K562 (cell line): ENCODE results near the gene ELK1. TPM values are rescaled to one million over a fixed set of nuclear protein-coding genes. Genes with fewer than 3 reads are reported as not detected.

Experiments
- CEBPB ChIP-seq: fragments of 450-650 bp; IDR thresholded peaks from 2 replicates; pipeline ENCODE4 v1.6.1; 2016; ENCODE audit warnings: missing genetic modification characterization, missing compliant biosample characterization
- CHD2 ChIP-seq: IDR thresholded peaks from 2 replicates; pipeline ENCODE4 v1.6.1; 2011; ENCODE audit warnings: low read depth, low read length
- CXXC5 ChIP-seq: fragments of 250-450 bp; sonication (Bioruptor Pico); IDR thresholded peaks from 2 replicates; pipeline ENCODE4 v1.8.0; 2022; ENCODE audit warnings: inconsistent platforms, mild to moderate bottlenecking, moderate library complexity
- GABPA ChIP-seq: fragments of 200-800 bp; sonication (Bioruptor generic); conservative IDR thresholded peaks from 2 replicates; pipeline ENCODE4 v1.6.1; 2016; ENCODE audit warnings: low read depth, missing genetic modification characterization, missing compliant biosample characterization
- GTF2F1 ChIP-seq: IDR thresholded peaks from 2 replicates; pipeline ENCODE4 v1.6.1; 2011; ENCODE audit warnings: low read depth, low read length, improper control_type of control experiment
- HES1 ChIP-seq: fragments of 450-650 bp; IDR thresholded peaks from 2 replicates; pipeline ENCODE4 v1.6.1; 2016; ENCODE audit warnings: low read depth, mild to moderate bottlenecking, moderate library complexity
- MEF2A ChIP-seq: IDR thresholded peaks from 2 replicates; pipeline ENCODE4 v1.6.1; 2011; ENCODE audit warnings: low read depth, mild to moderate bottlenecking, low read length, moderate library complexity; ENCODE audit not compliant: control insufficient read depth
- MYC ChIP-seq, 2 experiments: fragments of 250-450 bp in 1 of 2; sonication (Bioruptor Pico) in 1 of 2; IDR thresholded peaks; 2 replicates each; pipeline versions ENCODE4 v1.5.1 to v1.6.1; 2012 to 2021; ENCODE audit warnings: low read depth in 2 of 2, borderline replicate concordance in 1 of 2, improper control_type of control experiment in 1 of 2, low read length in 1 of 2, mild to moderate bottlenecking in 1 of 2, moderate library complexity in 1 of 2
- NBN ChIP-seq: fragments of 450-650 bp; IDR thresholded peaks from 2 replicates; pipeline ENCODE4 v1.6.1; 2016; ENCODE audit warnings: low read depth, mild to moderate bottlenecking
- NEUROD1 ChIP-seq: fragments of 150-350 bp; IDR thresholded peaks from 2 replicates; pipeline ENCODE4 v1.6.1; 2014; ENCODE audit warnings: borderline replicate concordance, low read length, low read depth; ENCODE audit not compliant: partially characterized antibody
- POLR2H ChIP-seq: IDR thresholded peaks from 2 replicates; pipeline ENCODE4 v1.6.1; 2016; ENCODE audit warnings: missing genetic modification characterization, low read depth, mild to moderate bottlenecking, control low read depth, missing compliant biosample characterization, moderate library complexity
- RBBP5 ChIP-seq: fragments of 200-600 bp; sonication (generic); IDR thresholded peaks from 2 replicates; pipeline ENCODE4 v1.6.1; 2012; ENCODE audit warnings: borderline replicate concordance, mild to moderate bottlenecking, low read length, control low read depth, inconsistent platforms; ENCODE audit not compliant: insufficient read depth, poor library complexity, severe bottlenecking
- SP2 ChIP-seq: IDR thresholded peaks from 2 replicates; pipeline ENCODE4 v1.6.1; 2011; ENCODE audit warnings: mild to moderate bottlenecking, low read depth, low read length, moderate library complexity; ENCODE audit not compliant: poor library complexity, severe bottlenecking; ENCODE audit errors: extremely low read depth
- TAF1 ChIP-seq: IDR thresholded peaks from 2 replicates; pipeline ENCODE4 v1.6.1; 2011; ENCODE audit warnings: mild to moderate bottlenecking, low read length, moderate library complexity; ENCODE audit not compliant: insufficient read depth, control insufficient read depth, severe bottlenecking; ENCODE audit errors: extremely low read depth
- TCF7L2 ChIP-seq: fragments of 150-350 bp; IDR thresholded peaks from 2 replicates; pipeline ENCODE4 v1.6.1; 2016; ENCODE audit warnings: low read depth, mild to moderate bottlenecking, low read length, moderate library complexity
- TEAD1 ChIP-seq, 2 experiments: fragments of 450-650 bp in 1 of 2; sonication (generic) in 1 of 2; formaldehyde crosslinking; IDR thresholded peaks; 2 replicates each; pipeline versions ENCODE4 v1.4.0 to v1.8.0; 2020 to 2022; ENCODE audit warnings: mild to moderate bottlenecking in 2 of 2, missing genetic modification reagents in 1 of 2
- TOE1 ChIP-seq, 2 experiments: fragments of 450-650 bp in 1 of 2; sonication (generic) in 1 of 2; formaldehyde crosslinking in 1 of 2; IDR thresholded peaks; 2 replicates each; pipeline versions ENCODE4 v1.7.1 to v1.8.0; 2016 to 2022; ENCODE audit warnings: borderline replicate concordance in 2 of 2, mild to moderate bottlenecking in 2 of 2, antibody characterized with exemption in 1 of 2, inconsistent platforms in 1 of 2, low read depth in 1 of 2, missing genetic modification reagents in 1 of 2, moderate library complexity in 1 of 2
- ZNF324 ChIP-seq: fragments of 250-450 bp; sonication (Bioruptor Pico); IDR thresholded peaks from 2 replicates; pipeline ENCODE4 v1.4.0; 2020; ENCODE audit warnings: mild to moderate bottlenecking
- ZNF347 ChIP-seq: fragments of 450-650 bp; formaldehyde crosslinking; IDR thresholded peaks from 2 replicates; pipeline ENCODE4 v1.4.0; 2020; ENCODE audit warnings: low read depth, mild to moderate bottlenecking, moderate library complexity
- polyA plus RNA-seq, 8 experiments: library from polyadenylated mRNA; depleted of rRNA in 4 of 8; stranded (reverse) in 5 of 8; unstranded in 3 of 8; fragments of >200 nt; fragmentation: Nextera tagmentation in 2 of 8; fragmentation: Illumina TruSeq in 1 of 8; extraction: Ambion mirVana in 2 of 8; extraction: Trizol in 1 of 8; gene quantifications; 2 replicates each; pipeline versions ENCODE4 v1.2.1 to v1.2.3, GENCODE V29; 2011 to 2014; ENCODE audit warnings: inconsistent platforms in 1 of 8, missing spikeins in 1 of 8
- total RNA-seq, 7 experiments: library from RNA; depleted of rRNA in 6 of 7; stranded (reverse); fragments of >200 nt in 6 of 7; fragmentation: Illumina TruSeq in 2 of 7; extraction: Trizol in 2 of 7; gene quantifications; 2 replicates each; pipeline versions ENCODE4 v1.2.1 to v1.2.3, GENCODE V29; 2011 to 2021; ENCODE audit warnings: low replicate concordance in 1 of 7
- TF ChIP-seq, protein P1 (sequence below): IDR thresholded peaks from 2 replicates; pipeline ENCODE4 v1.6.1; 2014; ENCODE audit warnings: antibody characterized with exemption
- TF ChIP-seq, protein P2 (sequence below), 2 experiments: fragments of 450-650 bp; conservative IDR thresholded peaks; 2 replicates each; pipeline ENCODE4 v1.6.1; 2017; ENCODE audit warnings: mild to moderate bottlenecking in 2 of 2, moderate library complexity in 2 of 2

ELK1 gene
- total and polyA plus RNA-seq, 9 of the 15 experiments (the other 6 are each of a cell fraction or from before 2014, with no cell fraction given), result 4.4 to 74.9 (median 26.5) TPM

- peak; percentile 59; the same call in 1 of the 2 replicates for TF ChIP-seq TCF7L2
- peak; percentile 4 for TF ChIP-seq NEUROD1
- TF ChIP-seq, protein P1, sequence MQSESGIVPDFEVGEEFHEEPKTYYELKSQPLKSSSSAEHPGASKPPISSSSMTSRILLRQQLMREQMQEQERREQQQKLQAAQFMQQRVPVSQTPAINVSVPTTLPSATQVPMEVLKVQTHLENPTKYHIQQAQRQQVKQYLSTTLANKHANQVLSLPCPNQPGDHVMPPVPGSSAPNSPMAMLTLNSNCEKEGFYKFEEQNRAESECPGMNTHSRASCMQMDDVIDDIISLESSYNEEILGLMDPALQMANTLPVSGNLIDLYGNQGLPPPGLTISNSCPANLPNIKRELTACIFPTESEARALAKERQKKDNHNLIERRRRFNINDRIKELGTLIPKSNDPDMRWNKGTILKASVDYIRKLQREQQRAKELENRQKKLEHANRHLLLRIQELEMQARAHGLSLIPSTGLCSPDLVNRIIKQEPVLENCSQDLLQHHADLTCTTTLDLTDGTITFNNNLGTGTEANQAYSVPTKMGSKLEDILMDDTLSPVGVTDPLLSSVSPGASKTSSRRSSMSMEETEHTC, result 0 out of 2 replicates have a peak, but pooled peaks have one; percentile 8
- TF ChIP-seq GTF2F1, result no peak
- TF ChIP-seq CEBPB (tag), result no peak
- no peak for TF ChIP-seq NBN
- no peak for TF ChIP-seq ZNF347
- TF ChIP-seq, protein P2, sequence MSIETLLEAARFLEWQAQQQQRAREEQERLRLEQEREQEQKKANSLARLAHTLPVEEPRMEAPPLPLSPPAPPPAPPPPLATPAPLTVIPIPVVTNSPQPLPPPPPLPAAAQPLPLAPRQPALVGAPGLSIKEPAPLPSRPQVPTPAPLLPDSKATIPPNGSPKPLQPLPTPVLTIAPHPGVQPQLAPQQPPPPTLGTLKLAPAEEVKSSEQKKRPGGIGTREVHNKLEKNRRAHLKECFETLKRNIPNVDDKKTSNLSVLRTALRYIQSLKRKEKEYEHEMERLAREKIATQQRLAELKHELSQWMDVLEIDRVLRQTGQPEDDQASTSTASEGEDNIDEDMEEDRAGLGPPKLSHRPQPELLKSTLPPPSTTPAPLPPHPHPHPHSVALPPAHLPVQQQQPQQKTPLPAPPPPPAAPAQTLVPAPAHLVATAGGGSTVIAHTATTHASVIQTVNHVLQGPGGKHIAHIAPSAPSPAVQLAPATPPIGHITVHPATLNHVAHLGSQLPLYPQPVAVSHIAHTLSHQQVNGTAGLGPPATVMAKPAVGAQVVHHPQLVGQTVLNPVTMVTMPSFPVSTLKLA (conservative IDR thresholded peaks at IDR 0.05), result peak; percentile 80 to 91
- no peak for TF ChIP-seq ZNF324
- peak; percentile 40 for TF ChIP-seq SP2
- TF ChIP-seq CHD2, result peak; percentile 57; the same call in 1 of the 2 replicates
- no peak for TF ChIP-seq RBBP5
- TF ChIP-seq TOE1 (IDR thresholded peaks at IDR 0.05; ENCODE audit: borderline replicate concordance), result peak; percentile 46; the same call in 1 of the 2 replicates
- TF ChIP-seq TOE1 (CRISPR knock-in tag; IDR thresholded peaks at IDR 0.05; ENCODE audit: borderline replicate concordance, low read depth), result no peak
- no peak for TF ChIP-seq HES1
- peak; percentile 47; the same call in 1 of the 2 replicates for TF ChIP-seq MYC (IDR thresholded peaks at IDR 0.05; ENCODE audit: low read depth, low read length)
- no peak for TF ChIP-seq MYC (CRISPR knock-in tag; IDR thresholded peaks at IDR 0.05; ENCODE audit: borderline replicate concordance, low read depth)
- TF ChIP-seq TAF1, result peak; percentile 56
- peak; percentile 53 for TF ChIP-seq GABPA (tag)
- TF ChIP-seq CXXC5 (CRISPR knock-in tag), result peak; percentile 72; the same call in 1 of the 2 replicates
- peak in 1 of 2 experiments; percentile 69; a peak in 1 of 4 replicates for TF ChIP-seq TEAD1 (CRISPR knock-in tag; IDR thresholded peaks at IDR 0.05)
- TF ChIP-seq MEF2A, result no peak
- peak; percentile 31; the same call in 1 of the 2 replicates for TF ChIP-seq POLR2H (tag)
Measured at GRCh38 chrX:47650164-47651042, at the start of gene ELK1 (continued).
